Liver (tissue), 9 donors: ENCODE measurements around the gene NRM. TPM values are rescaled to one million over a fixed set of nuclear protein-coding genes. Genes with fewer than 3 reads are reported as not detected.
"Not testable (repeated sequence)": the region's sequence is repeated elsewhere in the genome, so short reads cannot be mapped to it uniquely, and the experiment has no call there.

ENCODE experiments used
- DNase-seq: peaks from one replicate; pipeline ENCODE4 v3.0.0-alpha.2; 2017; ENCODE audit warnings: low spot score
- H3K27ac ChIP-seq, 2 donors: one replicate each; pipeline ENCODE4 v1.7.0; 2013; ENCODE audit warnings: inconsistent platforms in 2 of 2, low read length in 2 of 2, control low read depth in 1 of 2, low read depth in 1 of 2, mild to moderate bottlenecking in 1 of 2
- H3K27me3 ChIP-seq, 4 donors: one replicate each; pipeline versions ENCODE4 v1.6.1 to v1.7.0; 2013; ENCODE audit warnings: low read length in 3 of 4, inconsistent platforms in 1 of 4, mild to moderate bottlenecking in 1 of 4, moderate library complexity in 1 of 4; ENCODE audit not compliant: control insufficient read depth in 4 of 4, insufficient read depth in 4 of 4
- H3K36me3 ChIP-seq, 4 donors: one replicate each; pipeline versions ENCODE4 v1.6.1 to v1.7.0; 2013; ENCODE audit warnings: low read length in 3 of 4, mild to moderate bottlenecking in 3 of 4, low read depth in 1 of 4, moderate library complexity in 1 of 4; ENCODE audit not compliant: control insufficient read depth in 4 of 4, insufficient read depth in 3 of 4
- H3K4me1 ChIP-seq, 4 donors: one replicate each; pipeline versions ENCODE4 v1.6.1 to v1.7.0; 2013; ENCODE audit warnings: low read length in 3 of 4, mild to moderate bottlenecking in 3 of 4, moderate library complexity in 1 of 4; ENCODE audit not compliant: control insufficient read depth in 4 of 4, insufficient read depth in 4 of 4
- H3K4me3 ChIP-seq, 3 donors: one replicate each; pipeline versions ENCODE4 v1.6.1 to v1.7.0; 2013; ENCODE audit warnings: low read length in 3 of 3, control low read depth in 1 of 3, low read depth in 1 of 3, mild to moderate bottlenecking in 1 of 3
- H3K9ac ChIP-seq, 2 donors: one replicate each; pipeline ENCODE4 v1.7.0; 2013; ENCODE audit warnings: low read length in 2 of 2, mild to moderate bottlenecking in 2 of 2, moderate library complexity in 2 of 2, control low read depth in 1 of 2, low read depth in 1 of 2
- H3K9me3 ChIP-seq, 4 donors: one replicate each; pipeline versions ENCODE4 v1.6.1 to v1.7.0; 2013; ENCODE audit warnings: low read length in 3 of 4; ENCODE audit not compliant: control insufficient read depth in 4 of 4
- FOXA1 ChIP-seq: IDR thresholded peaks from 2 replicates; pipeline ENCODE4 v1.6.1; 2016; ENCODE audit warnings: antibody characterized with exemption
- FOXA2 ChIP-seq: IDR thresholded peaks from 2 replicates; pipeline ENCODE4 v1.6.1; 2016; ENCODE audit warnings: antibody characterized with exemption
- GABPA ChIP-seq, 2 donors: IDR thresholded peaks in 1 of 2; conservative IDR thresholded peaks in 1 of 2; 2 replicates each; pipeline ENCODE4 v1.6.1; 2016; ENCODE audit warnings: antibody characterized with exemption in 2 of 2, mild to moderate bottlenecking in 1 of 2, moderate library complexity in 1 of 2
- HNF4A ChIP-seq, 2 donors: conservative IDR thresholded peaks; 2 replicates each; pipeline ENCODE4 v1.6.1; 2016; ENCODE audit warnings: antibody characterized with exemption in 2 of 2, mild to moderate bottlenecking in 2 of 2
- HNF4G ChIP-seq: IDR thresholded peaks from 2 replicates; pipeline ENCODE4 v1.6.1; 2016; ENCODE audit warnings: antibody characterized with exemption
- JUND ChIP-seq, 2 donors: IDR thresholded peaks; 2 replicates each; pipeline ENCODE4 v1.6.1; 2016; ENCODE audit warnings: antibody characterized with exemption in 2 of 2
- NR2F2 ChIP-seq: IDR thresholded peaks from 2 replicates; pipeline ENCODE4 v1.6.1; 2016; ENCODE audit warnings: antibody characterized with exemption
- RAD21 ChIP-seq, 2 donors: IDR thresholded peaks; 2 replicates each; pipeline ENCODE4 v1.6.1; 2016; ENCODE audit warnings: antibody characterized with exemption in 2 of 2, mild to moderate bottlenecking in 2 of 2
- RXRA ChIP-seq, 2 donors: IDR thresholded peaks; 2 replicates each; pipeline ENCODE4 v1.6.1; 2017 to 2018; ENCODE audit warnings: antibody characterized with exemption in 2 of 2, mild to moderate bottlenecking in 1 of 2
- SP1 ChIP-seq: IDR thresholded peaks from 2 replicates; pipeline ENCODE4 v1.6.1; 2018; ENCODE audit warnings: antibody characterized with exemption, mild to moderate bottlenecking
- YY1 ChIP-seq: IDR thresholded peaks from 2 replicates; pipeline ENCODE4 v1.6.1; 2016; ENCODE audit warnings: antibody characterized with exemption, mild to moderate bottlenecking
- WGBS: extraction: QIAGEN DNeasy Blood & Tissue Kit; methylation state at CpG from one replicate; pipeline ENCODE4 v1.1.7; 2013; 5-methylcytosine and 5-hydroxymethylcytosine counted together
- polyA plus RNA-seq, 2 donors: library from polyadenylated mRNA; stranded (reverse) in 1 of 2; unstranded in 1 of 2; fragments of 200-250 nt in 1 of 2; fragments of >200 nt in 1 of 2; fragmentation: Nextera tagmentation in 1 of 2; extraction: Ambion mirVana in 1 of 2; gene quantifications; one replicate each; pipeline versions ENCODE4 v1.2.1 to v1.2.3, GENCODE V29; 2013 to 2015
- total RNA-seq, 2 donors: library from RNA; depleted of rRNA; stranded (reverse); fragments of >200 nt; gene quantifications; one replicate each; pipeline ENCODE4 v1.2.3, GENCODE V29; 2014
- TF ChIP-seq, protein P1 (sequence below): IDR thresholded peaks from 2 replicates; pipeline ENCODE4 v1.6.1; 2016; ENCODE audit warnings: antibody characterized with exemption, mild to moderate bottlenecking
- TF ChIP-seq, protein P2 (sequence below): IDR thresholded peaks from 2 replicates; pipeline ENCODE4 v1.6.1; 2016; ENCODE audit warnings: antibody characterized with exemption
- TF ChIP-seq, protein P3 (sequence below): IDR thresholded peaks from 2 replicates; pipeline ENCODE4 v1.6.1; 2016; ENCODE audit warnings: antibody characterized with exemption
- TF ChIP-seq, protein P4 (sequence below): fragments of 150-350 bp; IDR thresholded peaks from 2 replicates; pipeline ENCODE4 v1.5.1; 2017; ENCODE audit warnings: improper control_type of control experiment, low read depth, low read length; ENCODE audit not compliant: missing input control
- donor health status: healthy.
- donor health status: healthy.
- donor health status: healthy.
- donor health status: healthy.
- donor health status: healthy.

The NRM gene
- total and polyA plus RNA-seq, 4 donors: 0.59 to 3.3 (median 2.4) TPM

DNA sequence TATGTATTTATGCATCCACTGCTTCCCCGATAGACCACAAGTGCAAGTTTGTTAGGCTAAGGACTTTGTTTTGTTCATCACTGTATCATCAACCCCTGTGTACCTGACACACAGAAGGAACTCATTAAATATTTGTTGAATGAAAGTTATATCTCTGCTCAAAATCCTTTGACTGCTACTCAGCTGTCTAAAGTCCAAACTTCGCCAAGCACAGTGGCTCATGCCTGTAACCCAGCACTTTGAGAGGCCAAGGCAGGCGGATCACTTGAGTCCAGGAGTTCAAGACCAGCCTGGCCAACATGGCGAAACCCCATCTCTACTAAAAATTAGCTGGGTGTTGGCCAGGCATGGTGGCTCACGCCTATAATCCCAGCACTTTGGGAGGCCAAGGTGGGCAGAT is 32.9 kb downstream of the NRM start:
- 65% methylated on average over 5 of the region's 5 CpGs for whole genome bisulfite sequencing
- not testable (repeated sequence) for H3K9ac ChIP-seq, H3K4me1 ChIP-seq, H3K9me3 ChIP-seq, H3K4me3 ChIP-seq, H3K27ac ChIP-seq, H3K27me3 ChIP-seq, DNase-seq
- TF ChIP-seq HNF4A (conservative IDR thresholded peaks at IDR 0.05) (peak; percentile 63 to 66), SP1 (peak; percentile 35), RXRA (IDR thresholded peaks at IDR 0.05) (peak in 1 of 2 donors; percentile 19)
- peaks cover 21 to 74% (median 61%) of the 10 kb centered on the region in 4 donors for H3K36me3 ChIP-seq

DNA sequence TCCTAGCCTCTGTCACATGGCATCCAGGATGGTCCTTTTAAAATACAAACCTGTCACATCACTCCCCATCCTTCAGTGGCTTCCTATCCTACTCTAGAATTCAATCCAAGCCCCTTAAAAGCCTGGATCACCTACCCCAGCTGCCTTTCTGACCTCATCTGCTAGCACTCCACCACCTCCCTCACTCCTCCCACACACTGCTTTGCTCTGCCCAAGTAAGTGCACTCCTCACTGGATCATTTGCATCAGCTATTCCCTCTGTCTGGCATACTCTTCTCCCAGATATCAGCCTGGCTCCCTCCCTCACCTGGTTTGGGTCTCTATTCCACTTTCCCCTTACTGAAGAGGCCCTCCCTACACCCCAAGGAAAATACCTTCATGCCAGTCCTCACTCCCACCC is 33.3 kb downstream of the NRM start:
- Histone ChIP-seq H3K9me3 (no peaks in the 10 kb centered on the region), H3K36me3 (peaks cover 18 to 75% (median 59%) of the 10 kb centered on the region in 4 donors), H3K27me3 (no peaks in the 10 kb centered on the region), H3K4me1 (peaks cover 0 to 8% (median 3%) of the 10 kb centered on the region in 4 donors), H3K9ac (no peak overlapping the region), H3K4me3 (no peak overlapping the region), H3K27ac (no peak overlapping the region)
- DNase-seq: no peak
- TF ChIP-seq HNF4G: no peak
- TF ChIP-seq, protein P1, sequence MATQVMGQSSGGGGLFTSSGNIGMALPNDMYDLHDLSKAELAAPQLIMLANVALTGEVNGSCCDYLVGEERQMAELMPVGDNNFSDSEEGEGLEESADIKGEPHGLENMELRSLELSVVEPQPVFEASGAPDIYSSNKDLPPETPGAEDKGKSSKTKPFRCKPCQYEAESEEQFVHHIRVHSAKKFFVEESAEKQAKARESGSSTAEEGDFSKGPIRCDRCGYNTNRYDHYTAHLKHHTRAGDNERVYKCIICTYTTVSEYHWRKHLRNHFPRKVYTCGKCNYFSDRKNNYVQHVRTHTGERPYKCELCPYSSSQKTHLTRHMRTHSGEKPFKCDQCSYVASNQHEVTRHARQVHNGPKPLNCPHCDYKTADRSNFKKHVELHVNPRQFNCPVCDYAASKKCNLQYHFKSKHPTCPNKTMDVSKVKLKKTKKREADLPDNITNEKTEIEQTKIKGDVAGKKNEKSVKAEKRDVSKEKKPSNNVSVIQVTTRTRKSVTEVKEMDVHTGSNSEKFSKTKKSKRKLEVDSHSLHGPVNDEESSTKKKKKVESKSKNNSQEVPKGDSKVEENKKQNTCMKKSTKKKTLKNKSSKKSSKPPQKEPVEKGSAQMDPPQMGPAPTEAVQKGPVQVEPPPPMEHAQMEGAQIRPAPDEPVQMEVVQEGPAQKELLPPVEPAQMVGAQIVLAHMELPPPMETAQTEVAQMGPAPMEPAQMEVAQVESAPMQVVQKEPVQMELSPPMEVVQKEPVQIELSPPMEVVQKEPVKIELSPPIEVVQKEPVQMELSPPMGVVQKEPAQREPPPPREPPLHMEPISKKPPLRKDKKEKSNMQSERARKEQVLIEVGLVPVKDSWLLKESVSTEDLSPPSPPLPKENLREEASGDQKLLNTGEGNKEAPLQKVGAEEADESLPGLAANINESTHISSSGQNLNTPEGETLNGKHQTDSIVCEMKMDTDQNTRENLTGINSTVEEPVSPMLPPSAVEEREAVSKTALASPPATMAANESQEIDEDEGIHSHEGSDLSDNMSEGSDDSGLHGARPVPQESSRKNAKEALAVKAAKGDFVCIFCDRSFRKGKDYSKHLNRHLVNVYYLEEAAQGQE: no peak
- TF ChIP-seq FOXA1: no peak
- TF ChIP-seq RAD21 (IDR thresholded peaks at IDR 0.05): no peak
- no peak for TF ChIP-seq RXRA (IDR thresholded peaks at IDR 0.05)
- no peak for TF ChIP-seq JUND (IDR thresholded peaks at IDR 0.05)
- TF ChIP-seq, protein P2, sequence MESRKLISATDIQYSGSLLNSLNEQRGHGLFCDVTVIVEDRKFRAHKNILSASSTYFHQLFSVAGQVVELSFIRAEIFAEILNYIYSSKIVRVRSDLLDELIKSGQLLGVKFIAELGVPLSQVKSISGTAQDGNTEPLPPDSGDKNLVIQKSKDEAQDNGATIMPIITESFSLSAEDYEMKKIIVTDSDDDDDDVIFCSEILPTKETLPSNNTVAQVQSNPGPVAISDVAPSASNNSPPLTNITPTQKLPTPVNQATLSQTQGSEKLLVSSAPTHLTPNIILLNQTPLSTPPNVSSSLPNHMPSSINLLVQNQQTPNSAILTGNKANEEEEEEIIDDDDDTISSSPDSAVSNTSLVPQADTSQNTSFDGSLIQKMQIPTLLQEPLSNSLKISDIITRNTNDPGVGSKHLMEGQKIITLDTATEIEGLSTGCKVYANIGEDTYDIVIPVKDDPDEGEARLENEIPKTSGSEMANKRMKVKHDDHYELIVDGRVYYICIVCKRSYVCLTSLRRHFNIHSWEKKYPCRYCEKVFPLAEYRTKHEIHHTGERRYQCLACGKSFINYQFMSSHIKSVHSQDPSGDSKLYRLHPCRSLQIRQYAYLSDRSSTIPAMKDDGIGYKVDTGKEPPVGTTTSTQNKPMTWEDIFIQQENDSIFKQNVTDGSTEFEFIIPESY: no peak
- no peak for TF ChIP-seq YY1
- no peak for TF ChIP-seq HNF4A (conservative IDR thresholded peaks at IDR 0.05)
- TF ChIP-seq NR2F2: no peak
- TF ChIP-seq, protein P3, sequence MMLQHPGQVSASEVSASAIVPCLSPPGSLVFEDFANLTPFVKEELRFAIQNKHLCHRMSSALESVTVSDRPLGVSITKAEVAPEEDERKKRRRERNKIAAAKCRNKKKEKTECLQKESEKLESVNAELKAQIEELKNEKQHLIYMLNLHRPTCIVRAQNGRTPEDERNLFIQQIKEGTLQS: no peak
- TF ChIP-seq FOXA2: no peak
- TF ChIP-seq, protein P4, sequence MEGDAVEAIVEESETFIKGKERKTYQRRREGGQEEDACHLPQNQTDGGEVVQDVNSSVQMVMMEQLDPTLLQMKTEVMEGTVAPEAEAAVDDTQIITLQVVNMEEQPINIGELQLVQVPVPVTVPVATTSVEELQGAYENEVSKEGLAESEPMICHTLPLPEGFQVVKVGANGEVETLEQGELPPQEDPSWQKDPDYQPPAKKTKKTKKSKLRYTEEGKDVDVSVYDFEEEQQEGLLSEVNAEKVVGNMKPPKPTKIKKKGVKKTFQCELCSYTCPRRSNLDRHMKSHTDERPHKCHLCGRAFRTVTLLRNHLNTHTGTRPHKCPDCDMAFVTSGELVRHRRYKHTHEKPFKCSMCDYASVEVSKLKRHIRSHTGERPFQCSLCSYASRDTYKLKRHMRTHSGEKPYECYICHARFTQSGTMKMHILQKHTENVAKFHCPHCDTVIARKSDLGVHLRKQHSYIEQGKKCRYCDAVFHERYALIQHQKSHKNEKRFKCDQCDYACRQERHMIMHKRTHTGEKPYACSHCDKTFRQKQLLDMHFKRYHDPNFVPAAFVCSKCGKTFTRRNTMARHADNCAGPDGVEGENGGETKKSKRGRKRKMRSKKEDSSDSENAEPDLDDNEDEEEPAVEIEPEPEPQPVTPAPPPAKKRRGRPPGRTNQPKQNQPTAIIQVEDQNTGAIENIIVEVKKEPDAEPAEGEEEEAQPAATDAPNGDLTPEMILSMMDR: no peak
- TF ChIP-seq GABPA (IDR thresholded peaks at IDR 0.05 in 1 of 2, conservative IDR thresholded peaks at IDR 0.05 in 1 of 2): no peak
